SU-DHL-6 (cell line): ENCODE results near the gene GMPS.

Experiments
- H2AFZ ChIP-seq: fragments of 200-600 bp; sonication (generic); 2 replicates; pipeline ENCODE4 v1.6.1; 2014; ENCODE audit warnings: low read depth, mild to moderate bottlenecking, moderate library complexity, mixed read lengths, antibody characterized with exemption, low read length; ENCODE audit not compliant: severe bottlenecking
- H3F3A ChIP-seq: fragments of 200-600 bp; shearing (Covaris generic); 2 replicates; pipeline ENCODE4 v1.6.0; 2016; ENCODE audit warnings: antibody characterized with exemption, mild to moderate bottlenecking; ENCODE audit not compliant: insufficient read depth
- H3K27ac ChIP-seq: fragments of 200-600 bp; sonication (generic); 2 replicates; pipeline ENCODE4 v1.5.1; 2016; ENCODE audit warnings: low read depth, mild to moderate bottlenecking, low read length, moderate library complexity, mixed read lengths
- H3K27me3 ChIP-seq: fragments of 200-600 bp; sonication (generic), shearing (Covaris generic); 2 replicates; pipeline ENCODE4 v1.6.0; 2014; ENCODE audit warnings: mild to moderate bottlenecking, low read length
- H3K36me3 ChIP-seq: fragments of 200-600 bp; sonication (generic); 2 replicates; pipeline ENCODE4 v1.6.1; 2014; ENCODE audit warnings: mild to moderate bottlenecking, low read length, mixed read lengths
- H3K4me2 ChIP-seq: fragments of 300-600, 200-600 bp; shearing (Covaris generic), sonication (generic); 2 replicates; pipeline ENCODE4 v1.6.0; 2014; ENCODE audit warnings: low read length, low read depth, mild to moderate bottlenecking; ENCODE audit not compliant: poor library complexity, severe bottlenecking
- H3K4me3 ChIP-seq: fragments of 200-600 bp; sonication (generic); 2 replicates; pipeline ENCODE4 v1.5.1; 2014; ENCODE audit warnings: antibody characterized with exemption, low read length, mild to moderate bottlenecking, mixed read lengths; ENCODE audit not compliant: insufficient read depth, poor library complexity, severe bottlenecking
- H3K79me2 ChIP-seq: fragments of 200-600 bp; sonication (generic); 2 replicates; pipeline ENCODE4 v1.6.1; 2014; ENCODE audit warnings: mild to moderate bottlenecking, low read length, moderate library complexity; ENCODE audit not compliant: insufficient read depth
- H3K9ac ChIP-seq: fragments of 200-600 bp; sonication (generic); 2 replicates; pipeline ENCODE4 v1.7.0; 2014; ENCODE audit warnings: mild to moderate bottlenecking, low read length
- H3K9me2 ChIP-seq: fragments of 200-600 bp; sonication (generic); replicated peaks from 2 replicates; pipeline ENCODE4 v1.6.1; 2014; ENCODE audit warnings: low read length; ENCODE audit not compliant: insufficient read depth
- H3K9me3 ChIP-seq: fragments of 200-600 bp; sonication (generic); 2 replicates; pipeline ENCODE4 v1.6.1; 2014; ENCODE audit warnings: low read length, mixed read lengths; ENCODE audit not compliant: insufficient read depth
- H4K20me1 ChIP-seq: fragments of 200-600 bp; sonication (generic); 2 replicates; pipeline ENCODE4 v1.6.1; 2014; ENCODE audit warnings: low read depth, mild to moderate bottlenecking, antibody characterized with exemption, low read length, moderate library complexity, mixed read lengths
- CTCF ChIP-seq: fragments of 200-600 bp; sonication (generic); IDR thresholded peaks from one replicate; pipeline ENCODE4 v1.5.1; 2017; ENCODE audit warnings: antibody characterized with exemption, mild to moderate bottlenecking, low read length, moderate library complexity; ENCODE audit not compliant: insufficient read depth, poor library complexity, severe bottlenecking
- EZH2phosphoT487 ChIP-seq: fragments of 200-600 bp; sonication (generic), shearing (Covaris generic); conservative IDR thresholded peaks from 2 replicates; pipeline ENCODE4 v1.6.1; 2018; ENCODE audit warnings: mild to moderate bottlenecking, antibody characterized with exemption, low read length, moderate library complexity, mixed read lengths

Gene GMPS

GRCh38 chr3:155991212-155991611 lies 120.8 kb downstream of the GMPS start:
- no peaks in the 10 kb centered on the region for H4K20me1 ChIP-seq
- no peaks in the 10 kb centered on the region for H3K9me2 ChIP-seq
- H3K9me3 ChIP-seq: no peaks in the 10 kb centered on the region
- no peaks in the 10 kb centered on the region for H3K79me2 ChIP-seq
- H3K27me3 ChIP-seq: no peaks in the 10 kb centered on the region
- no peak overlapping the region for H3K4me3 ChIP-seq
- H3K27ac ChIP-seq: no peak overlapping the region
- H3F3A ChIP-seq: no peaks in the 10 kb centered on the region
- no peak overlapping the region for H3K4me2 ChIP-seq
- no peak overlapping the region for H2AFZ ChIP-seq
- H3K36me3 ChIP-seq: no peaks in the 10 kb centered on the region
- no peak overlapping the region for H3K9ac ChIP-seq
- TF ChIP-seq CTCF: no peak
- no peak for TF ChIP-seq EZH2phosphoT487

DNA sequence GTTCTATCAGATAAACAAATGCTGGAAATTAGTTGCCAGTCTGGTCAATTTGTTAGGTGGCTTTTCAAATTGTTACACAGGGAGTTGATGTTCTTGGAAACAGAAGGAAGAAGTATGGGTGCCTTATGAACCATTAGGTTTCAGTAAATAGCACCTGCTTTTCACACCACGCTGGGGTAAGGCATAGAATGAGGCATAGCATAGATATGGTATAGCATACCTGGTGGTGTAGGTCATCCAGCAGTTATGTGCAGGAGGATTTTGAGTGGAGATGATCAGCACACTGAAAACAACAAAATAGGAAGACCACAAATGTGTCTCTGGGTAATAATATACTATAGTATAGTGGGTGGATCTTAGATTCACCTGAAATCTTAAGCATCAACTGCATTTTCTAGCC lies 121.4 kb downstream of the GMPS start:
- TF ChIP-seq CTCF: no peak
- TF ChIP-seq EZH2phosphoT487: no peak
- no peak overlapping the region for H3K4me3 ChIP-seq
- H3K27ac ChIP-seq: no peak overlapping the region
- no peaks in the 10 kb centered on the region for H3K36me3 ChIP-seq
- H4K20me1 ChIP-seq: no peaks in the 10 kb centered on the region
- no peak overlapping the region for H3K4me2 ChIP-seq
- H3K9me2 ChIP-seq: no peaks in the 10 kb centered on the region
- H2AFZ ChIP-seq: no peak overlapping the region
- H3K27me3 ChIP-seq: no peaks in the 10 kb centered on the region
- no peak overlapping the region for H3K9ac ChIP-seq
- H3F3A ChIP-seq: no peaks in the 10 kb centered on the region
- no peaks in the 10 kb centered on the region for H3K79me2 ChIP-seq
- H3K9me3 ChIP-seq: no peaks in the 10 kb centered on the region
